ENCODE measurements around the gene TUBB8B.
"Not testable (repeated sequence)": the region's sequence is repeated elsewhere in the genome, so short reads cannot be mapped to it uniquely, and the experiment has no call there.

The TUBB8B gene

DNA sequence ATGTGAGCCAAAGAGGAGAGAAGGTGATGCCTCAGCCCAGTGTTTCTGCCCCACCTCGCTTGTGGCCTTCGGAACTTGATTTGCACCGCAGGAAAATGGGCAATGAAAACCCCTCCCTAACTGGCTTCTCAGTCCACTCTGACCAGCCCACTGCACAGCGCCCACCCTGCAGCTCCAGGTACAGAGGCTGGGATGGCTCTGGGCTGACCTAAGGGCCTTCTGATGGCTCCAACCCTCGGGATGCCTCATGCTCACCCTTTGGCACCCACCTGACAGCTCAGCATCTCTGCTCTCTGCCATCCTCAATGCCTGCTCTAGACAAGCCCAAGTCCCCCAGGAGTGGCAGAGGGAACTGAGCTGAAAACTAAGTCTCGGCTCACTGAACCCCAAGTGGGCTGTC lies 36.2 kb downstream of the TUBB8B start:
- FAIRE-seq; DNase-seq (ENCODE audit: low spot score): not testable (repeated sequence)

DNA sequence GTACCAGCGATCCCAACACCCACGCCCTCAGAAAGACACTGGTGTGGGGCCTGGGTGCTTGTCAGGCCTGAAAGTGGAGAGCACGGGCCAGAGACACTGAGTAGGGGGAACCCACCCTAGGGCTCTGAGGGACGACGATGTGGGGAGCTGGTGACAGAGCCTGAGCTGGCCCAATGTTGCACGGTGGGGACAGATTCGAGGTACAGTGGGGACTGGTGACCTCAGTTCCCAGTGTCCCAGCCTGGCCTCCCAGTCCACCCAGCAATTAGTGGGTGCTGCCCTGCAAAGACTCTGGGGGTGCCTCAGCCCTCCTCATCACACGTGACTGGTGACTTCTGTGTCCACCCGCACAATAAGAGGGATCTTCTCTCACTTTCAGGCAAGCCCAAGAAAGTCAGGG lies 36.6 kb downstream of the TUBB8B start:
- not testable (repeated sequence) for DNase-seq (ENCODE audit: low spot score); FAIRE-seq

DNA sequence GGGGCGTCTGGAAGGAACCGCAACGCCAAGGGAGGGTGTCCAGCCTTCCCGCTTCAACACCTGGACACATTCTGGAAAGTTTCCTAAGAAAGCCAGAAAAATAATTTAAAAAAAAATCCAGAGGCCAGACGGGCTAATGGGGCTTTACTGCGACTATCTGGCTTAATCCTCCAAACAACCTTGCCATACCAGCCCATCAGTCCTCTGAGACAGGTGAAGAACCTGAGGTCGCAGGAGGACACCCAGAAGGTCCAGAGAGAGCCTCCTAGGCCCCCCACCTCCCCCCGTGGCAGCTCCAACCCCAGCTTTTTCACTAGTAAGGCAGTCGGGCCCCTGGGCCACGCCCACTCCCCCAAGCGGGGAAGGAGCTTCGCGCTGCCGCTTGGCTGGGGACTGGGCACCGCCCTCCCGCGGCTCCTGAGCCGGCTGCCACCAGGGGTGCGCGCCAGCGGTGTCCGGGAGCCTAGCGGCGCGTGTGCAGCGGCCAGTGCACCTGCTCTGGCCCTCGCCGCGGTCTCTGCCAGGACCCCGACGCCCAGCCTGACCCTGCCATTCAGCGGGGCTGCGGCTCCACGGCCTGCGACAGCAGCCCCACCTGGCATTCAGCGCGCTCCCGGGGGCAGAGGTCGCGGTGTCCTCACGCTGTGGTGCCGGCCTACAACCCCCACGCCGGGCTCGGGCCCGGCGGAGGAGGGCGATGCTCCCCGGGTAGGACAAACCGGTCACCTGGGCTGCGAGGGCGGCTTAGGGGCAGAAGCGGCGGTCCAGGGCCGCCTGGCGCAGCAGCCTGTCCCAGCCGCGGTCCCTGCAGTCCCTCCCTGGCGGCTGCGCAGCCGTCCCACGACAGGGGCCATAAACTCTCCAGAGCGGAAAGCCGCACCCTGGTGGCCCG lies 37.8 kb downstream of the TUBB8B start:
- FAIRE-seq; DNase-seq (ENCODE audit: low spot score): not testable (repeated sequence)

DNA sequence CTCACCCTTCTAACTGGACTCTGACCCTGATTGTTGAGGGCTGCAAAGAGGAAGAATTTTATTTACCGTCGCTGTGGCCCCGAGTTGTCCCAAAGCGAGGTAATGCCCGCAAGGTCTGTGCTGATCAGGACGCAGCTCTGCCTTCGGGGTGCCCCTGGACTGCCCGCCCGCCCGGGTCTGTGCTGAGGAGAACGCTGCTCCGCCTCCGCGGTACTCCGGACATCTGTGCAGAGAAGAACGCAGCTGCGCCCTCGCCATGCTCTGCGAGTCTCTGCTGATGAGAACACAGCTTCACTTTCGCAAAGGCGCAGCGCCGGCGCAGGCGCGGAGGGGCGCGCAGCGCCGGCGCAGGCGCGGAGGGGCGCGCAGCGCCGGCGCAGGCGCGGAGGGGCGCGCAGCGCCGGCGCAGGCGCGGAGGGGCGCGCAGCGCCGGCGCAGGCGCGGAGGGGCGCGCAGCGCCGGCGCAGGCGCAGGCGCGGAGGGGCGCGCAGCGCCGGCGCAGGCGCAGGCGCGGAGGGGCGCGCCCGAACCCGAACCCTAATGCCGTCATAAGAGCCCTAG lies 38.7 kb downstream of the TUBB8B start:
- DNase-seq (ENCODE audit: low spot score); FAIRE-seq: not testable (repeated sequence)

DNA sequence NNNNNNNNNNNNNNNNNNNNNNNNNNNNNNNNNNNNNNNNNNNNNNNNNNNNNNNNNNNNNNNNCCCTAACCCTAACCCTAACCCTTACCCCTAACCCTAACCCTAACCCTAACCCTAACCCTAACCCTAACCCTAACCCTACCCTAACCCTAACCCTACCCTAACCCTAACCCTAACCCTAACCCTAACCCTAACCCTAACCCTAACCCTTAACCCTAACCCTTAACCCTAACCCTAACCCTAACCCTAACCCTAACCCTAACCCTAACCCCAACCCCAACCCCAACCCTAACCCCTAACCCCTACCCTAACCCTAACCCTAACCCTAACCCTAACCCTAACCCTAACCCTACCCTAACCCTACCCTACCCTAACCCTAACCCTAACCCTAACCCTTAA lies 39.5 kb downstream of the TUBB8B start:
- not testable (repeated sequence) for FAIRE-seq; DNase-seq (ENCODE audit: low spot score)
